Measurements from ENCODE around the gene SOHLH1.

SOHLH1 gene

DNA sequence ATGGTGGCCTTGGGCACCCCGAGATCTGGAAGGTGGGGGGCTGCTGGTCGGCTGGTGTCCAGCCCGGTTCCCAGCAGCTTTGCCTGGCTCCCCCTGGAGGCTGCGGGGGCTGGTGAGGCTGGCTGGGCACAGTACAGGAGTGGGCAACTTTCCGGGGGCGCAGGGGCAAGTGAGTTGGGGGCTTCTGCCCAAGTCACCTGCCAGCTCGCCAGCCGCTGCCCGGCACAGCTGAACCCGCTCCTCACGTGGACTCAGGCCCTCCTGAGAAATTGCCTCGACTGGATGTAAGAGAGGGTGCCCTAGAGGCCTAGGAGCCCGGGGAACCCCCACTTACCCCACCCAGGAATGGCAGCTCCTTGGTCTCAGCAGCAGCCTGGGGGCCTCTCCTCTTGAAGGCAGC, 18.1 kb upstream of the SOHLH1 start:
- Histone ChIP-seq H3K36me3 (ENCODE audit: insufficient read depth, insufficient read length, low read length) (no peaks in the 10 kb centered on the region), H3K9ac (ENCODE audit: insufficient read length, low read depth) (no peak overlapping the region), H3K4me1 (ENCODE audit: insufficient read depth, insufficient read length) (peaks cover 18% of the 10 kb centered on the region), H3K9me3 (ENCODE audit: insufficient read depth, low read length) (no peaks in the 10 kb centered on the region), H3K4me3 (ENCODE audit: insufficient read length, low read depth) (no peak overlapping the region), H3K27me3 (ENCODE audit: insufficient read depth, insufficient read length) (peaks cover 42% of the 10 kb centered on the region)
- no peak for DNase-seq (ENCODE audit: low read depth, low spot score)
- TF ChIP-seq SUZ12 (IDR thresholded peaks at IDR 0.05; ENCODE audit: extremely low read depth, insufficient read depth, insufficient read length), result no peak
- no peak for TF ChIP-seq YY1 (IDR thresholded peaks at IDR 0.05; ENCODE audit: insufficient read depth, insufficient read length)
- TF ChIP-seq ZNF274 (IDR thresholded peaks at IDR 0.05; ENCODE audit: low read depth, low read length), result no peak

DNA sequence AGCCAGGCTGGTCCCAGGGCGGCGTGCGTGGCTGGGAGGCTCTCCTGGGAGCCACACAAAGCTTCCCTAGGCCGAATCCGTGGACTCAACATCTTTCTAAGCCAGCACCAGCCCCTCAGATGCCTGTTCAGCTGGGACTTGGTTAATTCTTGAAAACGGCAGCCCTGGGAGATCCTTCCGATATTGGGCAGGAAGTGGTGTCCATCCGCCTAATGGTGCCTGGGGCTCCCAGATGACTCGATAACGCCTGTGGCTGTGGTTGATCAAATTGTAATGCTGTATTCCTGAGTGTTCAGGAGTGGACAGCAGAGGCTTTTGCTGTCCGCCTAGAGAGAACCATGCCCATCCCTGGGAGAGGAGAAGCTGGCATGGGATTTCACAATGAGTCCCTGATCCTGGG, 16.8 kb upstream of the SOHLH1 start:
- TF ChIP-seq YY1 (IDR thresholded peaks at IDR 0.05; ENCODE audit: insufficient read depth, insufficient read length) (no peak), ZNF274 (IDR thresholded peaks at IDR 0.05; ENCODE audit: low read depth, low read length) (no peak), SUZ12 (IDR thresholded peaks at IDR 0.05; ENCODE audit: extremely low read depth, insufficient read depth, insufficient read length) (no peak)
- no peak overlapping the region for H3K4me3 ChIP-seq (ENCODE audit: insufficient read length, low read depth)
- no peaks in the 10 kb centered on the region for H3K9me3 ChIP-seq (ENCODE audit: insufficient read depth, low read length)

DNA sequence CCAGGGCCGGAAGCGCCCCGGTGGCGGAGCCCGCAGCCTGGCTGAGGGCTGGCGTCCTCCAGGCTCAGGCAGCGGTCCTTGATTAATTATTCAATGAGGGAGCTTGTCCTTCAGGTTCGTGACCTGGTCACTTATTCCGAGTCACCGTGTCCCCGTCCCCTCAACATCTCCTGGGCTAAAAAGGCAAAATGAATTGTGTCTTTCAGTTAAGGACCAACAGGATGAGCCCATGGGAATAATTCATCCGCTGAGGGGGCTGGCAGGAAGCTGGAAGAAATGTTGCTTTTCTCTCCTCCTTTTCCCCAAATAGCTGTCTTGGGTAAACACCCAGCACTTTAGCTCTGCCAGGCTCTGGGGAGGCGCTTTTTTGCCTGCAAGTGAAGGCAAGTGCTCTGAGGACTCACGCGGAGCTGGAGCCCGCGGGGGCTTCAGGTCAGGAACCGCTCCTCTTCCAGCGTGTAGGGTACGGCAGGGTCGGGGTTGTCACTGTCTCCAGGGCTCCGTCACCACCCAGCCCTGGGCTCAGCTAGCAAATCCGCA, 15.8 kb upstream of the SOHLH1 start:
- no peaks in the 10 kb centered on the region for H3K36me3 ChIP-seq (ENCODE audit: insufficient read depth, insufficient read length, low read length)
- H3K9me3 ChIP-seq (ENCODE audit: insufficient read depth, low read length), result no peaks in the 10 kb centered on the region
- TF ChIP-seq YY1 (IDR thresholded peaks at IDR 0.05; ENCODE audit: insufficient read depth, insufficient read length), result no peak
- no peak for TF ChIP-seq SUZ12 (IDR thresholded peaks at IDR 0.05; ENCODE audit: extremely low read depth, insufficient read depth, insufficient read length)
- TF ChIP-seq ZNF274 (IDR thresholded peaks at IDR 0.05; ENCODE audit: low read depth, low read length), result no peak
- peaks cover 42% of the 10 kb centered on the region for H3K27me3 ChIP-seq (ENCODE audit: insufficient read depth, insufficient read length)
- H3K9ac ChIP-seq (ENCODE audit: insufficient read length, low read depth), result no peak overlapping the region
- DNase-seq (ENCODE audit: low read depth, low spot score), result no peak
- peaks cover 11% of the 10 kb centered on the region for H3K4me1 ChIP-seq (ENCODE audit: insufficient read depth, insufficient read length)
- H3K4me3 ChIP-seq (ENCODE audit: insufficient read length, low read depth), result no peak overlapping the region

More for the DNA sequence above, 16.8 kb upstream of the SOHLH1 start:
- Histone ChIP-seq H3K9ac (ENCODE audit: insufficient read length, low read depth) (no peak overlapping the region), H3K27me3 (ENCODE audit: insufficient read depth, insufficient read length) (peaks cover 42% of the 10 kb centered on the region), H3K4me1 (ENCODE audit: insufficient read depth, insufficient read length) (peaks cover 17% of the 10 kb centered on the region), H3K36me3 (ENCODE audit: insufficient read depth, insufficient read length, low read length) (no peaks in the 10 kb centered on the region)
- no peak for DNase-seq (ENCODE audit: low read depth, low spot score)

DNA sequence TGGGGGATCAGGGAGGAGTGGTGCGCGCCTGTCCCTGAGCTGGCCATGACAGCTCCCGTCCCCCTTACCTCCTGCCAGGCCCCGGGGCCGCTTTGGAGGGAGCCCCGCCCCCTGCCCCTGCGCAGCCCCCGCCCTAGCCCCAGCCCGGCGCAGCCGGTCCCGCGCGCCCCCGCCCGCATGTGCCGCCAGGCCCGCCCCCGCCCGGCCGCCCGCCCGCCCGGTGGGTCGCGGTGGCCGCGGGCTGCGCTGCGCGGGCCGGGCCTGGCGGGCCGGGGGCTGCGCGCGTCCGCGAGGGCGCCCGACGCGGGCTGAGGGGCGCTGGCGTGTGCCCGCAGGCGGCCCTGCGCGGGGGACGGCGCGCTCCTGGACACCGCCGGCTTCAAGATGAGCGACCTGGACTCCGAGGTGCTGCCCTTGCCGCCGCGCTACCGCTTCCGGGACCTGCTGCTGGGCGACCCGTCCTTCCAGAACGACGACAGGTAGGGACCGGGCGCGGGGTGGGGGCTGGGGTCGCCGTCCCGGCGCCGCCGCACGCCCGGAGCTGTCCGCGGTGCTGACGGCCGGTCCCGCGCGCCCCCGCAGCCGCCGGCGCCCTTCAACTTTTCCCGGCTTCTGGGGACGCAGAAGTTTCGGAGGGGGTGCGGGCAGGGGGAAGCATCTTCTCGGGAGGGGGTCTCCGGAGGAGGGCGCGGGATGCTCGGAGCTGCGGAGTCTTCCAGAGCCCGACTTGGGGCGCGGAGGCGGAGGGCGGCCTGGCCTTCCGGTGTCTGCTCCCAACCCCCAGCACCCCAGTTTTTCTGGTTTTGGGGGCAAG, 15.2 kb upstream of the SOHLH1 start:
- Histone ChIP-seq H3K36me3 (ENCODE audit: insufficient read depth, insufficient read length, low read length) (no peaks in the 10 kb centered on the region), H3K4me1 (ENCODE audit: insufficient read depth, insufficient read length) (peaks cover 7% of the 10 kb centered on the region), H3K4me3 (ENCODE audit: insufficient read length, low read depth) (peak overlapping the region; percentile 21), H3K9ac (ENCODE audit: insufficient read length, low read depth) (peak overlapping the region; percentile 61), H3K9me3 (ENCODE audit: insufficient read depth, low read length) (no peaks in the 10 kb centered on the region), H3K27me3 (ENCODE audit: insufficient read depth, insufficient read length) (peaks cover 42% of the 10 kb centered on the region)
- TF ChIP-seq SUZ12 (IDR thresholded peaks at IDR 0.05; ENCODE audit: extremely low read depth, insufficient read depth, insufficient read length), result no peak
- TF ChIP-seq YY1 (IDR thresholded peaks at IDR 0.05; ENCODE audit: insufficient read depth, insufficient read length), result no peak
- no peak for TF ChIP-seq ZNF274 (IDR thresholded peaks at IDR 0.05; ENCODE audit: low read depth, low read length)
- DNase-seq (ENCODE audit: low read depth, low spot score), result no peak

DNA sequence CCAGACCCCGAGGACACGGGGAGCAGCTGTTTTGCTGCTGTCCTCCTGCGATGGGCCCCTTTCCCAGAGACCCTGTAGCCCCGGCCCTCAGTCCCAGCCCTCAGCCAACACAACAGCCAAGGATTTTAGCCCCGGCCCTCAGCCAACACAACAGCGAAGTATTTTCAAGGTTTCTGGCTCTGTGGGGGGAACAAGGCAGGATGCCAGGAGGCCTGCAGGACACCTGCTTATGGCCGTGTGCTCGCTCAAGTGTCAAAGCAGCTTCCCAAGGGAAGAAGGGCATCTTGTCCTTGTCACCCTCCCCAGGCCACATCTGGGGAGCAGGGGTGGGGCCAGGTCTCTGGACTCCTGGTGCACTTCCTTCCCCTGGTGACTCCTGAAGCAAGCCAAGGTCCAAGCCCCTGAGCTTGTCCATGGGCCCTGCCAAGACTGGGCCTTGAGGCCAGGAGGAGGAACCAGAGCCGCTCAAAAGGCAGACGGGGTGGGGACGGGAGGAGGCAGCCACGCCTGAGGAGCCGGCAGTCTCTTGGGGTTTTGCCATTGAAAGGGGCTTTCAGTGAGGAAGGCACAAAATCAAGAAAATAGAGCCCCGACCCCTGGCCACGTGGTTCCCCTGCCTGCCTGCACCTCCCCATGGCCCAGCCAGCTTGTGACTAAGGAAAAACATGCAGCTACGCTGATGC, 13.5 kb upstream of the SOHLH1 start:
- Histone ChIP-seq H3K36me3 (ENCODE audit: insufficient read depth, insufficient read length, low read length) (no peaks in the 10 kb centered on the region), H3K4me3 (ENCODE audit: insufficient read length, low read depth) (no peak overlapping the region), H3K9ac (ENCODE audit: insufficient read length, low read depth) (peak overlapping the region; percentile 10), H3K4me1 (ENCODE audit: insufficient read depth, insufficient read length) (peaks cover 5% of the 10 kb centered on the region), H3K9me3 (ENCODE audit: insufficient read depth, low read length) (no peaks in the 10 kb centered on the region), H3K27me3 (ENCODE audit: insufficient read depth, insufficient read length) (peaks cover 46% of the 10 kb centered on the region)
- no peak for TF ChIP-seq YY1 (IDR thresholded peaks at IDR 0.05; ENCODE audit: insufficient read depth, insufficient read length)
- TF ChIP-seq SUZ12 (IDR thresholded peaks at IDR 0.05; ENCODE audit: extremely low read depth, insufficient read depth, insufficient read length), result no peak
- no peak for TF ChIP-seq ZNF274 (IDR thresholded peaks at IDR 0.05; ENCODE audit: low read depth, low read length)
- no peak for DNase-seq (ENCODE audit: low read depth, low spot score)

DNA sequence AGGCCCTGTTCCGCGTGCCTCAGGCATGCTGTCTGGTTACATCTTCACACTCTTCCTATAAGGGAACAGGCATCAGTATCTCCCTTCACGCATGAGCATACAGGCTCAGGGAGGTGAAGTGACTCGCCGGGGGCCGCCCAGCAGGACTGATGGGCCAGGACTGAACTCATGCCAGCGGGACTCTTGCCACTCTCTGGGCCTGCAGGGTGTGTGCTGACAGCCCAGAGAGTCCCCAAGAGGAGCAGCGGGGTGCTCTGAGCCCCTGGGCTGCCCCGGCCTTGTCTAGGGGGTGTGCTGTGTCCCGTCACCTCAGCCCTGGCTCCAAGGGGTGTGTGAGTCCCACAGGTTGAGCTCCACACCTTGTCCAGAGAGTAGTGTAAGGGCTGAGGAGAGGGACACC, 12.6 kb upstream of the SOHLH1 start:
- H3K4me1 ChIP-seq (ENCODE audit: insufficient read depth, insufficient read length), result peaks cover 5% of the 10 kb centered on the region
- peaks cover 41% of the 10 kb centered on the region for H3K27me3 ChIP-seq (ENCODE audit: insufficient read depth, insufficient read length)
- H3K9me3 ChIP-seq (ENCODE audit: insufficient read depth, low read length), result no peaks in the 10 kb centered on the region
- H3K36me3 ChIP-seq (ENCODE audit: insufficient read depth, insufficient read length, low read length), result no peaks in the 10 kb centered on the region
- H3K4me3 ChIP-seq (ENCODE audit: insufficient read length, low read depth), result no peak overlapping the region
- TF ChIP-seq YY1 (IDR thresholded peaks at IDR 0.05; ENCODE audit: insufficient read depth, insufficient read length) (no peak), SUZ12 (IDR thresholded peaks at IDR 0.05; ENCODE audit: extremely low read depth, insufficient read depth, insufficient read length) (no peak), ZNF274 (IDR thresholded peaks at IDR 0.05; ENCODE audit: low read depth, low read length) (no peak)
- H3K9ac ChIP-seq (ENCODE audit: insufficient read length, low read depth), result no peak overlapping the region
- DNase-seq (ENCODE audit: low read depth, low spot score), result no peak

DNA sequence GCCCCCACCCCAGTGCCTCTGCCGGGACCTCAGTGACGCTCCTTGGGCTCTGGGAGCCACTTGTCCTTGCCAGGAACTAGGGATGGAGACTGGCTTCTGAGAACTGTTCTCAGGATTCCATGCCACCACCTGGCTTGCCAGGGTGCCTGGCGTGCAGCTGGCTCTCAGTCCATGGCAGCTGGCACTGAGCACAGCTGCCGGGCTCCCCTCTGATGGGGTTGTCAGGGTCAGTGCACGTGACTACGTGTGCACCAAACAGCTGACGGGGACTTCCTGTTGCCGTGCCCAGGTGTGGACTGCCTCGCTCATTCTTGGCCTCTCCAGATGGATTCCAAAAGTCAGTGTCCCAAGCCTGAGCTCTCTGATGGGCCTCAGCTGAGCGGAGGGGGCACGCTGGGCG, 12.1 kb upstream of the SOHLH1 start:
- H3K36me3 ChIP-seq (ENCODE audit: insufficient read depth, insufficient read length, low read length), result no peaks in the 10 kb centered on the region
- H3K27me3 ChIP-seq (ENCODE audit: insufficient read depth, insufficient read length), result peaks cover 36% of the 10 kb centered on the region
- no peak overlapping the region for H3K4me3 ChIP-seq (ENCODE audit: insufficient read length, low read depth)
- no peak overlapping the region for H3K9ac ChIP-seq (ENCODE audit: insufficient read length, low read depth)
- DNase-seq (ENCODE audit: low read depth, low spot score), result no peak
- no peaks in the 10 kb centered on the region for H3K9me3 ChIP-seq (ENCODE audit: insufficient read depth, low read length)
- TF ChIP-seq YY1 (IDR thresholded peaks at IDR 0.05; ENCODE audit: insufficient read depth, insufficient read length) (no peak), SUZ12 (IDR thresholded peaks at IDR 0.05; ENCODE audit: extremely low read depth, insufficient read depth, insufficient read length) (no peak), ZNF274 (IDR thresholded peaks at IDR 0.05; ENCODE audit: low read depth, low read length) (no peak)
- H3K4me1 ChIP-seq (ENCODE audit: insufficient read depth, insufficient read length), result peaks cover 5% of the 10 kb centered on the region

All from NT2/D1 (cell line).